Raji (cell line): ENCODE results near the gene EMC10.

Experiments
- POLR2A ChIP-seq: IDR thresholded peaks from 2 replicates; pipeline ENCODE4 v1.6.1; 2011; ENCODE audit warnings: low read depth, low read length, control low read depth; ENCODE audit not compliant: insufficient read depth

Gene EMC10

GRCh38 chr19:50447750-50448149 lies 28.6 kb upstream of the EMC10 start:
- TF ChIP-seq POLR2A, result no peak

DNA sequence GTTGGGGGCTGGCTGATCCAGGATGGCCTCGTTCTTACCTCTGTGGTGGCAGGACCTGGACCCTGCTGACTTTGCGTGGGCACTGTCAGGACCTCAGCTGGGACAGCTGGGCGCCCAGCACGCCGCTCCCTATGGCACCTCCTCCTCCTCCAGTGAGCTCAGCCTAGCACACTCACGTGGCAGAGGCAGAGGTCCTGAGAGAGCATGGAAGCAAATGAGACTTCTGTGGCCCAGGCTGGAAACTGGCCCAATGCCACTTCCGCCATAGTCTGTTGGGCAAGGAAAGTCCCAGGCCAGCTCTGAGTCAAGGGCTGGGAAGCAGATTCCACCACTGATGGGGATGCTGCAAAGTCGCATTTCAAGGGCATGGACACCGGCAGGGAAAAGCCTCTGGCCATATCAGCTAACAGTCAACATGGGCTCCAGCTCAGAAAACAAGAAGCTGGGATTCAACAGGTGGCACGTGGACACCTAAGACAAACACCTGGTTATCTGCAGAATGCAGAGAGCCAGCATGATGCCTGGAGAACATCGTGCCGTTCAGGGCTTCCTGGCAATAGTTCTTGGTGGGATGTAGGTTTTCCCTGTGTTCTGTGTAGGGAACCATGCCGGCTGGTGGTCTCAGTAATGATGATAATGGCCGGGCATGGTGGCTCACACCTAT lies 26.9 kb upstream of the EMC10 start:
- no peak for TF ChIP-seq POLR2A

- TF ChIP-seq POLR2A, result no peak
Measured at GRCh38 chr19:50450369-50451222, 25.7 kb upstream of the EMC10 start.

DNA sequence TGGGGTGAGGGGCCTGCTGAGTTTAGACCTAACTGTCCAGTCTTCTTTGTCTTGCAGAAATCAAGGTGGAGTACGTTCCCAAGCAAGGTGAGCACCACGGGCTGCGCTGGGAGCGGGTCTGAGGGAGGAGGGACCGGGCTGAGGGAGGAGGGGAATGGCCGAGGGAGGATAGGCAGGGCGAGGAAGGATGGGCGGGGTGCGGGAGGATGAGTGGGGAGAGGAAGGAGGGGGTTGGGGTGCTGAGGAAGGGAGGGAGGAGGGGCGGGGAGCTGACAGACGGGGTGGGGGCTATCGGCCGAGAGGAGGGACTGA lies 25.1 kb upstream of the EMC10 start:
- no peak for TF ChIP-seq POLR2A

GRCh38 chr19:50453243-50453642 lies 23.1 kb upstream of the EMC10 start:
- TF ChIP-seq POLR2A, result no peak

GRCh38 chr19:50455992-50456391 lies 20.3 kb upstream of the EMC10 start:
- TF ChIP-seq POLR2A, result no peak

DNA sequence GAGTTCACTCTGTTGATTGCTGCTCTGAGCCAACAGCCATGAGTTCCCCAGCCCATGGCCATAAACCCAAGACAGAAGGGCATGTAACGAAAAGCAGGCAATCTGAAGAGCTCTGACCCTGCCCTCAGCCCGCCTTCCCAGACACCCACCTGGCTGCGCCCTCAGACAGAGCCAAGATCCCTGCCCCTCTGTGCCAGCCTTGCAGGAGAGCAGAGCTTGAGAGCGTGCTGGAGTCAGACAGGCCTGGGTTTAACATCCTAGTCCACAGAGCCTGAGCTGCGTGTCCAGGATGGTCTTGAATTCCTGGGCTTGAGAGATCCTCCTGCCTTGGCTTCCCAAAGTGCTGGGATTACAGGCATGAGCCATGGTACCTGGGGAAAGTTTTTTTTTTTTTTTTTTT lies 19.0 kb upstream of the EMC10 start:
- TF ChIP-seq POLR2A, result no peak

DNA sequence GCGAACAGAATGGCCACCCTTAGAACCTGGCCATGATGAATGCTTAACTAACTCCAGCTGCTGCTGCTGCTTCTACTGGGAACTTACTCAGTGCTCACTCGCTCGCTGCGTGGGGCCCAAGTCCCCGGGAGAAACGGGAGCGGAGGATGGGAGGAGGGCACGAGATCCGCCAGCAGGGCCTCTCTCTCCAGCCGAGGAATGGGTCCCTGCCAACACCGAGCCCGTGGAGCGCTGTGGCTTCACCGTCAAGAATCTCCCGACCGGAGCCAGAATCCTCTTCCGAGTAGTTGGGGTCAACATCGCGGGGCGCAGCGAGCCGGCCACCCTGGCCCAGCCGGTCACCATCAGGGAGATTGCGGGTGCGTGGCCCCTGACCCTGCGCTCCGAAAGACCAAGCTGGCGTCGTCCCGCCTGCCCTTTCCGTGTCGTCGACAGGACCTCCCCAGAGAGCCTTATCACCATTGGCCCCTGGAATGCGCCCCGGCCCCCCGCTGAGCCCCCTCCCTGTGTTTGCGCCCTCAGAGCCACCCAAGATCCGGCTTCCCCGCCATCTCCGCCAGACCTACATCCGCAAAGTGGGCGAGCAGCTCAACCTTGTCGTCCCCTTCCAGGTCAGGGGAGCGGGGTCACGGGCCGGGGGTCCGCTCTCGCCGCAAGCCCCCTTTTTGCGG lies 17.8 kb upstream of the EMC10 start:
- TF ChIP-seq POLR2A, result no peak

GRCh38 chr19:50459067-50459456 lies 17.2 kb upstream of the EMC10 start:
- no peak for TF ChIP-seq POLR2A

DNA sequence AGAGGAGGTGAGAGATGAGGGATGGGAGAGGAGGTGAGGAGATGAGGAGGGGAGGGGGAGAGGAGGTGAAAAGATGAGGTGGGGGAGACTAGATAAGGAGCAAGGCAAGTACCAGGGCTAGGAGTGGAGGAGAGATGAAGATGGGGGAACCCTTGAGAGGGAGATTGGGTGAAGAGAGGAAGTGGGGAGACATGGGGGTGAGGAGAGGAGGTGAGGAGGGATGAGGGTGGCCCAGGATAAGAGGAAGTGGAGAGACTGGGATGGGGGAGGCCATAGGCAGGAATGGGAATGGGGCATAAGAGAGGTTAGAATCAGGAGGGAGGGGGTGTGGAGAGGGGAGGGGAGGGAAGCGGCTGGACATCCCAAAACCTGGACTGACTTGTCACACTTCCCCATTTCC lies 16.7 kb upstream of the EMC10 start:
- no peak for TF ChIP-seq POLR2A

- peak; percentile 22; the same call in 1 of the 2 replicates for TF ChIP-seq POLR2A
Measured at GRCh38 chr19:50460161-50460765, 16.0 kb upstream of the EMC10 start.

DNA sequence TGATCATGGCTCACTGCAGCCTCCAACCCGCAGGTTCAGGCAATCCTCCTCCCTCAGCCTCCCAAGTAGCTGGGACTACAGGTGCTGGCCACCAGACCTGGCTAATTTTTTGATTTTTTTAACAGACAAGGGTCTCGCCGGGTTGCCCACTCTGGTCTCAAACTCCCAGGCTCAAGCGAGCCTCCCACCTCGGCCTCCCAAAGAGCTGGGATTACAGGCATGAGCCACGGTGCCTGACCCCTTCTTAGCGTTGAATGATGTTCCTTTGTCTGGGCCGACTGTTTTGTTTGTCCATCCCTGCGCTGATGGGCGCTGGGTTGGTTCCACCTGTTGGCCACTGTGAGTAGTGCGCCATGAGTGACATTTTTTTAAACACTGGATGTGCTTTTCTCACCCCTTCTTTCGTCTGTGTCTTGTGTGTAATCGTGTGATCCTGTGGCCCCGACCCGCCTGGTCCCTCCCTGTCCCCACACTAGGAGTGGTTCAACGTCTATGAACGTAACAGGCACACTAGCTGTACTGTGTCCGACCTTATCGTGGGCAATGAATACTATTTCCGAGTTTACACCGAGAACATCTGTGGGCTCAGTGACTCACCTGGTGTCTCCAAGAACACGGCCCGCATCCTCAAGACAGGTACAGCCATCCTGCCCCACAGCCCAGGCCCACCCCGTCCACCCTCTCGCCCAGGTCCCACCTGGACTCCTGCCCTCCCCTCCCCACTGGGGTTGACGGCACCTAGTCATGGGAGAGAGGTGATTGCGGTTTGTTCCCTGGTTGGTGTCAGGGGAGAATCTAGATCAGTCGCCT lies 15.0 kb upstream of the EMC10 start:
- peak; percentile 42 for TF ChIP-seq POLR2A

DNA sequence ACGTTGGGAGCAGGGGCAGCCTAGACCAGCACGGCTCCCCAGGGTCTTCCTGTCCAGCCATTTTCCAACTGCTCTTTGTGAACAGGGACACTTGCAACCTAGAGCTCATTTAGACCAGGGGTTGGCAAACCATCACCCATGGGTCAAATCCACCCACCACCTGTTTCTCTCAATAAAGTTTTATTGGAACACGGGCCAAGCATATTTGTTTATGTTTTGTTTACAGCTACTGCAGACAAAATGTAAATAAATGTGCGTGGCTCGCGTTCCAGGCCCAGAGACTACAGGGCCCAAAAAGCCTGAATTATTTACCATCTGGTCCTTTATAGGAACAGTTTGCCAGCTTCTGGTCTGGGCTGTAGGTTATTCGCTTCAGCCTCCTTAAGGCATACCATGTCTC lies 13.3 kb upstream of the EMC10 start:
- no peak for TF ChIP-seq POLR2A

- no peak for TF ChIP-seq POLR2A
Measured at GRCh38 chr19:50464348-50464747, 12.0 kb upstream of the EMC10 start.

GRCh38 chr19:50465000-50465399 lies 11.3 kb upstream of the EMC10 start:
- no peak for TF ChIP-seq POLR2A
